ENCODE data around the gene LPAR1.

LPAR1 gene

DNA sequence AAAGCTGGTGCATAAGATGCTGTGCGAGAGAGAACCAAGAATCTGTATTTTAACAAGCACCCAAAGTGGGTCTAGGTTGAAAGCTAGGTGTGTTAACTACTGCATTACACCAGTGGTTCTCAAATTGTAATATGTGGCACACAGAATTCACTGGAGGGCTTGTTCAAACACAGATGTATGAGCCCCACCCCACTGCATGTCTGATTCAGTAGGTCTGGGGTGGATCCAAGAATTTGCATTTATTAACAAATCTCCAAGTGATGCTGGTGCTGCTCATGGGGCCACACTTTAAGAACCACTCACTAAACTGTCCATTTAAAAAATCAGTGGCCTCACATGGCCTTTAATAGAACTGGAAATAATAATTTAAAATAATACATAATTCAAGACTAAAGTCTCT lies 40.4 kb downstream of the LPAR1 start:
- no peak for DNase-seq

DNA sequence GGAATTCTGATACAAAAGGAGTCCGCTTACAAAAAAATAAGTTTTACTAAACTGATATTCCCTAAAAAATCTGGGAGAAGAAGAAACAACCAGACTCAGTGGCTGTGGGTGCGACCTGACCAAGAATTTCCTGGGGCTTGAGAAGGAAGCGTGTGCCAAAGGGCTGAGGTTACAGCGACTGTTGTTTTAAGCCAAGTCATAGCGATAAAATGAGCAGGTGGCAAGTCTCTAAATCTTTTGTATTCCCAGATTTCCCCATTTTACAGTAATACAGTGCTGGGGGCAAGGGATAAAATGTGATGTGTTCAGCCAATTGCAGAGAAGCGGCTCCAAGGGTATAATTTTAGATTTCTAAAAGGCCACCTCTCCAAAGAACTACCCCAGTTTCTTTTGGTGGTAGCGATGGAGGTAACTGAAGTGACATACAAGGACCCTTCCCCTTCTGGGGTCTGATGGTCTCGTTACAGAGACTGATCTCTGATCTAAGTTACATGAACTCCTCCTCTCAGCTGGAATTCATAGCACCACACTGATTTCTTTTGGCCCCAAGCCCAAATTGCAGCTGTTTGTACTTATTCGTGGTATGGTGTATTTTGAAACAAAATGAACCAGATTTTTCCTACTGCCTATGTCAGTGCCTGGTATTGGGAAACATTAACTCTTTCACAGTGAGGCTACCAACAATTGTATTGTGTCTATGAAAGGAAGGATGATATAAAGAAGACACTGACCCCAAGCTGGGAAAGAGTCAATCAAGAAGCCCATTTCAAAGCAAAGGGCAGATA lies 41.6 kb downstream of the LPAR1 start:
- DNase-seq: no peak

DNA sequence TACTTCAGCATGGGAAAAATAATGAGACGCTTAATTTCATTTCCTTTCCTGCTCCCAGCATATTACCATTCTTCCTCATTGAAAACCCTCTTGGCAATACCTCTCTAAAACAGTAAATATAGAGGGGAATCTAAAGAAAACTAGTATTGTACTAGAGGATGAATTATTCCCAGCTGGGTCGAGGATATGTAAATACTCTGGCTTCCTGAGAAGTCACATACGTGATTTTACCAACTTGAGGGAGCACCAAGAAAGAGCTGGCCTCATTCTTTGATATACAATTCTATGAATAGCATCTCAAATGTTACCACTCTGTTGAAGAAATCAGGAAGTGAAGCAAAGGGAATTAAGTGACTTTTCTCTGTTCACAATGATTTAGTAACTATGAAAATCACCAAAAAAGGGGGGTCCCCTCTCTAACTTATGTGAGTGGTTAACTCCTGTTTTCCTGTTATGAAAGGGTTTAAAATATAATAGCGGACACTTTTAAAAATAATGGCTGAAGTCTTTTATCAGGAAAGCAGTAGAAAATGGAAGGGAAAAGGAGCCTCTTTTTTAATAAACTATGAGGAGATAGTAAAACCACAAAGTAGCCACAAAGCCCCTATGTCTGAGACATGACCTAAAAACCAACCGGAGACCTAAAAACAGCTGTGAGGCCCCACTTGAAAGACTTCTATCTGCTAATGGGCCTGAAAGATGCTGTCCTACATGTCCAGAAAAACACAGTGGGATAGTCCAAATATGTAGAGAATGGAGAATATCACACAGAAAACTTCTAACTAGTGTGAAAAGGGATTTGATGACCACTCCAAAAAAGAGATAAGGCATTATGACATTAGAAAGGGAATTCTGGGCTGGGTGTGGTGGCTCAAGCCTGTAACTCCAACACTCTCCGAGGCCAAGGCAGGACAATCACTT lies 42.6 kb downstream of the LPAR1 start:
- DNase-seq: no peak

DNA sequence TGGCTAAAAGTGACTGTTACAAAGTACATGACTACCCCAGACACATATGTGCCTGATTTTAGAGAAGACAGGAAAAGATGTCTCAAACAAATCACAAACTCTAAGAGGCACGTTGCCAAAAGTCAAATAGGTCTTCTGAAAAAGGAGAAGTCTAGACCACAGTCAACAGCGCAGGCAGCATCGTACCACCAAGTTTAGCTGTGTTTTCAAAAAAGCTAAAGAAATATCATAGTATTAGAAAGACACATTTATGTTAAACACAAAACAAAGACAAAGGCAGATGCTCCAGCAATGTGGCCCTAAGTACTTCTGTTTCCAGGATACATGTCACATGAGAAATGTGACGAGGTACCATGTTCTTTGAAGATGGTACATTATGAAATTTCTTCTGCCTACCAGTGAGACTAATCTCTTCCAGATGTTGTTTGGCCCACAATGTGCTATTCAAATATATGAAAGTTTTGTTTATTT lies 43.5 kb downstream of the LPAR1 start:
- no peak for DNase-seq

DNA sequence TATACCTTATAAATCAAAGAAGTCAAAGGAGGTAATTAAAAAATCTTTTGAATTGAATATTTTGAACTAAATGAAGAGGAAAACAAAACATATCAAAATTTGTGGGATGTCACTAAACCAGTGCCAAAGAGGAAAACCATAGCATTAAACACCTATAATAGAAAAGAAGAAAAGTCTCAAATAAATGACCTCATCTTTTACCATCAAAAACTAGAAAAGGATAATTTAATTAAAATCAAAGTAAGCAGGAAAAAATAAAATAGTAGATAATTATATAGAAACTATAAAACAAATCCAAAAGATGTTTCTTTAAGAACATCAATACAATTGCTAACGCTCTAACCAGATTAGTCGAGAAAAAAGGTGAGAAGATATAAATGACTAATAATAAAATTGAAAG lies 47.8 kb downstream of the LPAR1 start:
- no peak for DNase-seq

DNA sequence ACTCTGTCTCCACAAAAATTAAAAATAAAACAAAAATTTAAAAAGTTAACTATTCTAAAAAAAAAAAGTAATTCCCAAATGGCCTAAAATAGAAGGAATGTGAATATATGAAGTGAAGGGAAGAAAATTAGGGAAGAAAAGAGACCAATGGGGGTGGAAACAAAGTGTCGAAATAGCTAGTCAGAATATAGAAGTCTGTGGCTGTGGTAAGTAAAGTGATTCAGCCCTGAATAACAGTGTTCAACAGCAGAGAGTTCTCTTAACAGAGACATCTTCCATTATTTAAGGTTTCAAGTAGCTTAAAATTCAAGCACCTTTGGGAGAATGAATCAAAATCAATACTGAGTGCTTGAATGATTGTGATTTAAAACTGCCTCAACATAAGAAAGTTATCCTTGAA lies 51.7 kb downstream of the LPAR1 start:
- no peak for DNase-seq

DNA sequence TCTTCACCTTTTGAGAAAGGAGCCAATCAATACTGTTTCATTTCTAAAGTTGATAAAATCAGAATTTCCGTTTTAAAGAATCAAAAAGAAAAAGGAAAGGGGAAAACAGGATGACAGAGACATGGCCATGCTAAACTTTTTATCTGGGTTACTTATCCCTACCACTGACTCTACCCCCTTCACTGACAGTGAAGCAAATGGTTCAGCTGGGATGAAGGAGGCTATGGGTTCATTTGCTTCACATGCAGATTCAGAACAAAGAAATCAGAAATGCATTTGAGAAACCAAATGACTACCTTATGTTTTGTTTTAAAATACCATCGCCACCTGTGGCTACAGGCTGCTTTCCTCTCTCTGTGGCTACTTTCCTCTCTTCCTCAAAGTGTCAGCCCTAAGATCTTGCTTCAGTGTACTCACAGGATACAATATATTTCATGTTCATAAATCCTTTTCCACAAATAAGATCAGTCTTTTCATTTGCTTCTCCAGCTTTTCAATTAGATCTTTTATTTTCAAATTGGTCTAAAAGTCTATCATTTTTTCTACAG lies 53.3 kb downstream of the LPAR1 start:
- no peak for DNase-seq

DNA sequence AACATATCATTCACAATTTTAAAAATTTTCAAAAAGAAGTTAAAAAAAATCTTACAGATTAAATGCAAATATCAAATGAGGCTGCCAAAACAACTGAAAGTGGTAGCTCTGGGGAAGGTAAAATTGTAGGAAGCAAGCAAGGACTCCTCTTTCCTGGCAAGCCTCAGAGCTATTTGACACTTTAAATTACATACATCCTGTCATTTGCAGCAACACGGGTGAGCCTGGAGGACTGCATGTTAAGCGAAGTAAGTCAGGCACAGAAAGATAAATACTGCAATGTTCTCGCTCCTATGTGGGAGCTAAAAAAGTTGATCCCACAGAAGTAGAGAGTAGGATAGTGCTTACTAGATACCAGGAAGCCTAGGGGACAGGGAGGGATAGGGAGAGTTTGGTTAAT lies 58.0 kb downstream of the LPAR1 start:
- DNase-seq: no peak

DNA sequence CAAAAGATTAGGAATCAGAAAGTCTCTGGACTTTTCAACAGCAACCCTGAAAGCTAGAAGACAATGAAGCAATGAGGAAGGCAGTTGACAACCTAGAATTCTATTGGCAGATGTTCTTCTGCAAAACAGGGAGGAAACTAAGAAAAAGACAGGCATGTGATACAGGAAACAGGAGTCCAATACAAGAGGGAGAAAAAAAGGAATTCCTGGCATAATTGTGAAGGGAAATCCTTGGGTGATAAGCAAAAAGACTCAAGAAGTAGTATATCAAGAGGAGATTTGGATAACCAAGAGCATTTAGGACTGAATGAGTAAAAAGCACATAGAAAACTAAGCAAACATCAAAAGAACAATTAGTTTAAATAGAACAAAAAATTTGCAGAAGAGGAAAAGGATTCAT lies 58.6 kb downstream of the LPAR1 start:
- no peak for DNase-seq

DNA sequence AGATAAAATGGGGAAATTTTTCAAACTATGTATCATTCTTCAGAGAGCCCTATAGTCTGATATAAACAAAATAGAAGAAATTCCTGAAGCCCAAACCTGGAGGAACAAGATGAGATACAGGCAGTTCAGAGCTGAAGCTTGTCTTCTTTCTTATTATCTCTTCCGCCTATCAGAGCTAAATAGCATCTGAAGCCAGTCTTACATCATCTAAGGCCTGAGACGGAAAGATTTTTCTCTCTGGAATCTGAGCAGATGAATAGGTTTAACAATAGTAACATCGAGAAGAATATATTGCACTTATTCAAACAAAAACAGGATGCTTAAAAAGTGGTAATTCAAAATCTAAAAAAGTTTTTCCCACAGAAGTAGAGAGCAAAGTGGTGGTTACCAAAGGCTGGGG lies 59.8 kb downstream of the LPAR1 start:
- DNase-seq: no peak

DNA sequence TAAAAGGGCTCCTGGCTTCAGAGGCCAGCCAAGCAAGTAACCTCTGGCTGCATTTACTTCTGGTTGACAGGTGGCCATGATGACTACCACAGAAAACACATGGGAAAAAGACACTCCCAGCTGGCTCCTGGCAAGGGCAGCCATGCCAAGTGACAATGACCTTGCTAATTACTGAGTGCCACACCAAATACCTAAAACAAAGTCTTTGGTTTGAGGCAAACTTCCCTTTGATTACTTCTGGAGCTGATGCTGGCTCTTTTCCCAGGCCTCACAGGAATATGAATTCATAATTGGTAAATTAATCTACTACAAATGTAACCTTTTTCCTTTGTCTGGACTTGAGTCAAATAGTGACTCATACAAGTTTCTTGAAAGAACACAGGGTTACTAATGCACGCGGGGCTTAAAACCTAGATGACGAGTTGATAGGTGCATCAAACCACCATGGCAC lies 61.0 kb downstream of the LPAR1 start:
- DNase-seq: no peak

DNA sequence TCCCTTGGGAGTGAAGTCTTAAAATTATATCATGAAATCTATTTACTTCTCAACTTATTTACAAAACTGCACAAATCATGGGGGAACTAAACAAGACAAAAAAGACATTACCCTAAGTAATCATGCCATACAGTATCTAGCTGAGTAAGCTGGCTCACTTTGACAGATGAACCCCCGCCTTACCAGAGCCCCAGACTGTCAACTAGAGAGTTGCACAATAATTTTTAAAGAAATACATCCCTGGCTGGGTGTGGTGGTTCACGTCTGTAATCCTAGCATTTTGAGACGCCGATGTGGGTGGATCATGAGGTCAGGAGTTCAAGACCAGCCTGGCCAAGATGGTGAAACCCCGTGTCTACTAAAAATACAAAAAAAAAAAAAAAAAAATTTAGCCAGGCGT lies 62.3 kb downstream of the LPAR1 start:
- DNase-seq: no peak

DNA sequence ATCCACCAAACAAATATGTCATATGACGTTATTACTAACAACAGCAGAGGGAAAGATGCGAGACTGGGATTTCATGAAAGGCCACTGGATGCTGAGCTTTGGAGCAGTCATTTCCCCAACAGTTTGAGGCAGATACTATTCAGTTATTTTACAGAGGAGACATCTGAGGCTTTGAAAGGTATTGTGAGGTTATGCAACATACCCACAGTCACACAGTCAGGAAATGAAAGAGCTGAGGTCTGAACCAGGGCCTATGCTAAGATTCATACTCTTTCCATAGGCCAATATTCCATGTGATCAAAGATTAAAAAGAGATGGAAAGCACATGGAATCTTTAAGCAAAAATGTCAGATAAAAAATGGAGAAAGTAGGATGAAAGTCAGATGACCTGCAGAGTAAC lies 63.0 kb downstream of the LPAR1 start:
- DNase-seq: no peak

DNA sequence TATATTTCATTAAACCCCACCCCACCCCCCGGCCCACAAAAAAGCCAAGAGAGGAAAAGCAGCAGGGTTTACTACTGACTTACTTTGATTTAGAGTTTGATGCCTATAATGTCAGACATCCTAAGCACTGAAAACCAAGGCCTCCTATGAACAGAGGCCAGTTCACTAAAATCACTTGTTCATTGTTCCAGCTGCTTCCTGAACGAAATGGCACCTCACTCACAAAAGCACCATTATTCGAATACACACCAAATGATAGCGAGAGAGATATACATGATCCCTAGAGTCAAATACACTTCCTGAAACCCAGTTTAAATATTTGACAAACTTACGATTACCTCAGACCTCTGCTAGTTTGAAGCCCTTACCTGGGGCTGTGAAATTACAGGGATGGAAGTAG lies 66.6 kb downstream of the LPAR1 start:
- no peak for DNase-seq

DNA sequence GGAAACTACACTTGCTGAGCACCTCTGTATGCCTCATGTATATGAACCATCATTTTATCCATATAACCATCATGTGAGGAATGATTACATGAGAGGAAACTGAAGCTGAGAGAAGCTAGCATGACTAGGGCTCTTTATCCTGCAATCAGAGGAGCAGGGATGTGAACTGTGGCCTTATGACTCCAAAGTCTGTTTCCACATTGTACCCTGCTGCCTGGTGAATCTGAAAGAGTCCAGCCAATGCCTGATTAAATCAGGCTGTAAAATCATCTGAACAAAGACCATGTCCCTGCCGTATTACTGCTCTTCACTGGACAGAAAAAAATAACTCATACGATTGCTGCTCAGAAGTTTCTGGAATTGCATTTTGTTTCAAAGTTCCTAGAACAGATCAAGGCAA lies 67.0 kb downstream of the LPAR1 start:
- DNase-seq: no peak

DNA sequence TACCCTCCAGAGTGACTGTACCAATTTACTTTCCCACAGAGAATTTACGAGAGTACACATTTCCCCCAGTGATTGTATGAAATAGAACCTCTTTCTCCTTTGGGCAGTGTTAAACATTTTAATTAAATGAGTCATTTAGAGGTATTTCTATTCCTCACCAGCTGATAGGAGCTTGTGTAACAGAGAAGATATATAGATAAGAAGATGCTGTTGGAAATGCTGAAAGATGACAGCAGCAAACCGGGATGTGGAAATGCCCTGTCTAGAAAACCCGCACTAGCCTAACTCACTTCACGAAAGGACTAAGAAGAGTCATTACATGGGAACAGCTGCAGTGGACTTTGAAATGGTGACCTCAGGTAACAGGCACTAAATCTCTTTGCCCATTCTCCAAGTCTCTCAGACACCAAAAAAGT lies 68.3 kb downstream of the LPAR1 start:
- no peak for DNase-seq

DNA sequence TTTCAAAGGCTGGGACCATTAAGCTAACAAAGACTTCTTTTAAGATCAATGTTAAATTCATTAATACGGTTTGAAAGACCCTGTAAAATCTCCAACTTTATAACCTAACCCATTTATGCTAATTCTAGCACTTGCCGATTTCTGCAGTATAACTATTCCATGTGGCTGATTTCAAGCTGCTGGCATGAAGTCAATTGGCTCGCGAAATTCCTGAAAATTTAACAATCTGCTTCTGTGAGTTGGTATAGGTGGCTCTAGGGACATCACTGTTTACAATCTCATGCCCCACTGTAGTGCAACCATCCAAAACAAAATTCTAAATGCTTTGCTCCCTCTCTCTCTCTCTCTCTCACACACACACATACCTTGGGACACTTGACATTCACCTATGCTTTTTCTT lies 70.2 kb downstream of the LPAR1 start:
- DNase-seq: no peak

DNA sequence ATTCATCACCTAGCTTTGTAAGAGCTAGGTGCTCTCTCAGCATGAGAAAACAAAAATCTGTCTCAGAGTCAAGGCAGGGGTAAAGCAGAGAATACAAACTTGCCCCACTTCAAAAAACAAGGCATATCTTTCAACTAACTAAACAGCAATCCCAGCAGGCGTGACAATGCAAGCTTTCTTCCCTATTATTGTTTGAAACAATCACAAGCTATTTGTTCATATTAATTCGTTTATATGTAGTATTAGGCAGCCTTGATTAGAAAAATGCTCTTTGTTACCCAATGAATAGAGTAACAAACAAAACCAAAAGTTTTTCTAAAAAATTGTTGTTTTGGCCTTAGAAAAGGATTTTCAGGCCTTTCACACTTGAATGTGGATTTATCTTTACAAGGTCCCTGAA lies 71.1 kb downstream of the LPAR1 start:
- DNase-seq: no peak

DNA sequence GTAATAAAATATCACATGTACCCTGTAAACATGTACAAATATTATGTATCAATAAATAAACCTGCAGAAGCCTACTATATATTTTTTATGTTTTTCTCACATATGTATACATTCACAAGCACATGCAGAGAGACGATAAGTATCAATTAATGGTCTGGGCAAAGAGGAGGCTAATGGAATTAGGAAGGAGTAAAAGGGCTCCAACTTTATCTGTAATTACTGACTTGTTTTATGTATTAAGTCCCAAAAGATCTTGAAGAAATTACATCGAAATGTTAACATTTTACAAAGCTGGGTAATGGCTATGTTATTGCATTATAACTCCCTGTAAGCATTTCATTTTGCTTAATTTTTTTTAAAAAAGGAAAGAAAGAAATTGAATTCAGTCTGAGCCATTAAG lies 78.0 kb downstream of the LPAR1 start:
- DNase-seq: no peak

DNA sequence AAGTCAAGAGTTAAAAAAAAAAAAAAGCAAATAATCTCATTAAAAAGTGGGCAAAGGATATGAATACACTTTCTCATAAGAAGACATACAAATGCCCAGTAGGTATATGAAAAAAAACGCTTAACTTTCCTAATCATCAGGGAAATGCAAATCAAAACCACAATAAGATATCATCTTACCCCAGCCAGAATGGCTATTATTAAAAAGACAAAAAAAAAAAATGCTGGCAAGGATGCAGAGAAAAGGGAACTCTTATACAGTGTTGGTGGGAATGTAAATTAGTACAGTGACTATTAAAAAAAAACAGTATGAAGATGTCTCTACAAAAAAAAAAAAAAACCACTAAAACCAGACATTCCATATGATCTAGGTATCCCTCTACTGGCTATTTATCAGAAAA lies 79.4 kb downstream of the LPAR1 start:
- no peak for DNase-seq

DNA sequence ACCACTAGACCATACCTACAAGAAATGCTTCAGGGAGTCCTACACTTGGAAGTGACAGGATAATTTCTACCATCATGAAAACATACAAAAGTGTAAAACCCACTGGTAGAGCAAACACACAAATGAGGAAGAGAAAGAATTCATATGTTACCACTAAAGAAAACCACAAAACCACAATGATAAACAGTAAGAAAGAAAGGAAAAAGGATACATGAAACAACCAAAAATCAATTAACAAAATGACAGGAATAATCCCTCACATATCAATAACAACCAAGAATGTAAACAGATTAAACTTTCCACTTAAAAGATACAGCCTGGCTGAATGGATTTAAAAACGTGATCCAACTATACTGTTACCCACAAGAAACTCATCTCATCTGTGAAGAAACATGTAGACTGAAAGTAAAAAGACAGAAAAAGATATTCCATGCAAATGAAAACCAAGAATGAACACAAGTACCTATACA lies 83.4 kb downstream of the LPAR1 start:
- no peak for DNase-seq

DNA sequence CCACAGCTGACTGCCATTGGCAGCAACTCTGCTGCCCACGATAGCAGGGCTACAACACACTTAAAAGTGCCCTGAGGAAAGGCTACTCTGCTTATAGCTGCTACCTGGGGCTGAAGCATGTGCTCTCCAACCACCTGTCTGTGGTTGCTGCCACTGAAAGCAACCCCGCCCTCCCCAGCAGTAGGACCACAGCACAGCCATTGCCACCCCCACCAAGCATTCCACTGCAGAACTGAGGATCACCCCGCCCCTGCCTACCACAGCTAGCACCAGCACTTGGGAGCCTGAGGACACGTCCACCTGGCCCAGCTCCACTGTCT lies 85.8 kb downstream of the LPAR1 start:
- DNase-seq: no peak

DNA sequence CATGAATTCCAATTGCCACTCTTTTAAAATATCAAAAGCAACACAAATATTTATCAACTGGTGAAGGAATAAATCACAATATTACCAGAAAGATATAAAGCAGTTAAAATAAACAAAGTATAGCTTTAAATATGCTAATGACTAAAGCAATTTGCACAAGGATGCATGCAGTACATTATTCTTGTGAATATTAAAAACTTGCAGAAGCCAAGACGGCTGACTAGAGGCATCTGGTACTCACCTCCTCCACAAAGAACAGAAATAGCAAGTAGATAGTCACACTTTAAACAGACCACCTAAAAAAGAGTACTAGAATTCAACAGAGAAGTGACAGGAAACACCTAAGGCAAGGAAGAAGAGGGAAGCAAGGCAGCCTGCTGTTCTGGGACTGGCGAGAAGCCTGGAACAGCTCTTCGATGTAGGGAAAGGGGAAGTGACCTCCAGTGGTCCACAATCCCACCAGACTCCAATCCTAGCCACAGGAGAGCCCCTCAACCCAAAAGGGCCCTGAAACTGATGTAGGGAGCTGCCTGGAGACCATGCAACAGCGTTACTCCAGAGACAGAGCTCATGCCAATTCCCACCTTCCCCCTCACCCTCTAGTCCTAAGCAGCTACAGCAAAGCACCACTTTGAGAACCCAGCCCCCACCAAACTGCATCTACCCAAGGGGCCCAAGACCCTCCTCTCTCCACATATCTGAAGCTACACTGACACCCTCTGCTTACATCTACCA lies 86.3 kb downstream of the LPAR1 start:
- no peak for DNase-seq

Data from retina (tissue), 1 donor.